Mammary epithelial cell (primary cell): ENCODE measurements around the gene POLR1E.

Experiments
- CTCF ChIP-seq, 2 donors: IDR thresholded peaks in 1 of 2; conservative IDR thresholded peaks in 1 of 2; 2 replicates each; pipeline ENCODE4 v1.5.1; 2011 to 2012; ENCODE audit warnings: inconsistent platforms in 2 of 2, low read length in 2 of 2, mild to moderate bottlenecking in 2 of 2, control low read depth in 1 of 2, low read depth in 1 of 2; ENCODE audit not compliant: insufficient read depth in 1 of 2; ENCODE audit errors: extremely low read depth in 1 of 2
- EZH2 ChIP-seq: IDR thresholded peaks from 2 replicates; pipeline ENCODE4 v1.6.1; 2012; ENCODE audit warnings: low read length, inconsistent platforms, borderline replicate concordance

- no peak for TF ChIP-seq EZH2
- TF ChIP-seq CTCF (conservative IDR thresholded peaks at IDR 0.05 in 1 of 2, IDR thresholded peaks at IDR 0.05 in 1 of 2; ENCODE audit: extremely low read depth in 1 of 2, insufficient read depth in 1 of 2, low read depth in 1 of 2, low read length in 2 of 2): no peak
Measured at GRCh38 chr9:37512437-37512836, 26.7 kb downstream of the POLR1E start.
